ENCODE results near the gene TOP2A.

TOP2A gene

GRCh38 chr17:40417609-40418427, at the start of gene TOP2A:
Gene TOP2A, minus strand, starts transcription at chr17:40417896. Its CDS starts 105 bp downstream, at chr17:40417791.
- H3K4me1 ChIP-seq (ENCODE audit: insufficient read depth, low read length), result peaks cover 25% of the 10 kb centered on the region
- H3K9me3 ChIP-seq (ENCODE audit: control insufficient read depth, insufficient read depth, low read length), result no peaks in the 10 kb centered on the region
- H3K9ac ChIP-seq (ENCODE audit: low read depth, low read length), result peak within 1 kb of the TSS; percentile 85
- H3K36me3 ChIP-seq (ENCODE audit: insufficient read depth, low read length), result peaks cover 7% of the 10 kb centered on the region; the same call in 1 of the 2 replicates

GRCh38 chr17:40467281-40467867, 49.7 kb upstream of the TOP2A start:
- Histone ChIP-seq H3K9ac (ENCODE audit: low read depth, low read length) (no peak overlapping the region), H3K9me3 (ENCODE audit: control insufficient read depth, insufficient read depth, low read length) (no peaks in the 10 kb centered on the region), H3K36me3 (ENCODE audit: insufficient read depth, low read length) (no peaks in the 10 kb centered on the region), H3K4me1 (ENCODE audit: insufficient read depth, low read length) (peaks cover 20% of the 10 kb centered on the region)

- H3K4me1 ChIP-seq (ENCODE audit: insufficient read depth, low read length), result peaks cover 19% of the 10 kb centered on the region
- no peaks in the 10 kb centered on the region for H3K9me3 ChIP-seq (ENCODE audit: control insufficient read depth, insufficient read depth, low read length)
- H3K36me3 ChIP-seq (ENCODE audit: insufficient read depth, low read length), result no peaks in the 10 kb centered on the region
- H3K9ac ChIP-seq (ENCODE audit: low read depth, low read length), result no peak overlapping the region
Observed at GRCh38 chr17:40466298-40466971, 48.7 kb upstream of the TOP2A start.

- H3K4me1 ChIP-seq (ENCODE audit: insufficient read depth, low read length), result peaks cover 18% of the 10 kb centered on the region
- H3K36me3 ChIP-seq (ENCODE audit: insufficient read depth, low read length), result no peaks in the 10 kb centered on the region
- no peaks in the 10 kb centered on the region for H3K9me3 ChIP-seq (ENCODE audit: control insufficient read depth, insufficient read depth, low read length)
- H3K9ac ChIP-seq (ENCODE audit: low read depth, low read length), result no peak overlapping the region
Observed at GRCh38 chr17:40464392-40464855, 46.7 kb upstream of the TOP2A start.

GRCh38 chr17:40463122-40463550, 45.4 kb upstream of the TOP2A start:
- Histone ChIP-seq H3K4me1 (ENCODE audit: insufficient read depth, low read length) (peaks cover 25% of the 10 kb centered on the region), H3K9ac (ENCODE audit: low read depth, low read length) (no peak overlapping the region), H3K36me3 (ENCODE audit: insufficient read depth, low read length) (no peaks in the 10 kb centered on the region), H3K9me3 (ENCODE audit: control insufficient read depth, insufficient read depth, low read length) (no peaks in the 10 kb centered on the region)

- Histone ChIP-seq H3K4me1 (ENCODE audit: insufficient read depth, low read length) (peaks cover 31% of the 10 kb centered on the region), H3K9ac (ENCODE audit: low read depth, low read length) (no peak overlapping the region), H3K9me3 (ENCODE audit: control insufficient read depth, insufficient read depth, low read length) (no peaks in the 10 kb centered on the region), H3K36me3 (ENCODE audit: insufficient read depth, low read length) (no peaks in the 10 kb centered on the region)
Observed at GRCh38 chr17:40462343-40463121, 44.8 kb upstream of the TOP2A start.

- peaks cover 36% of the 10 kb centered on the region for H3K4me1 ChIP-seq (ENCODE audit: insufficient read depth, low read length)
- no peaks in the 10 kb centered on the region for H3K9me3 ChIP-seq (ENCODE audit: control insufficient read depth, insufficient read depth, low read length)
- H3K36me3 ChIP-seq (ENCODE audit: insufficient read depth, low read length), result peaks cover 6% of the 10 kb centered on the region; the same call in 1 of the 2 replicates
- no peak overlapping the region for H3K9ac ChIP-seq (ENCODE audit: low read depth, low read length)
Observed at GRCh38 chr17:40461732-40462342, 44.1 kb upstream of the TOP2A start.

GRCh38 chr17:40460968-40461731, 43.5 kb upstream of the TOP2A start:
- H3K4me1 ChIP-seq (ENCODE audit: insufficient read depth, low read length), result peaks cover 36% of the 10 kb centered on the region

GRCh38 chr17:40460604-40460967, 42.9 kb upstream of the TOP2A start:
- Histone ChIP-seq H3K4me1 (ENCODE audit: insufficient read depth, low read length) (peaks cover 36% of the 10 kb centered on the region), H3K9me3 (ENCODE audit: control insufficient read depth, insufficient read depth, low read length) (no peaks in the 10 kb centered on the region), H3K9ac (ENCODE audit: low read depth, low read length) (no peak overlapping the region), H3K36me3 (ENCODE audit: insufficient read depth, low read length) (peaks cover 12% of the 10 kb centered on the region)

More at GRCh38 chr17:40460968-40461731, 43.5 kb upstream of the TOP2A start:
- Histone ChIP-seq H3K9ac (ENCODE audit: low read depth, low read length) (no peak overlapping the region), H3K36me3 (ENCODE audit: insufficient read depth, low read length) (peaks cover 12% of the 10 kb centered on the region), H3K9me3 (ENCODE audit: control insufficient read depth, insufficient read depth, low read length) (no peaks in the 10 kb centered on the region)

GRCh38 chr17:40459636-40460603, 42.2 kb upstream of the TOP2A start:
- Histone ChIP-seq H3K9me3 (ENCODE audit: control insufficient read depth, insufficient read depth, low read length) (no peaks in the 10 kb centered on the region), H3K4me1 (ENCODE audit: insufficient read depth, low read length) (peaks cover 36% of the 10 kb centered on the region), H3K9ac (ENCODE audit: low read depth, low read length) (no peak overlapping the region), H3K36me3 (ENCODE audit: insufficient read depth, low read length) (peaks cover 12% of the 10 kb centered on the region)

- H3K4me1 ChIP-seq (ENCODE audit: insufficient read depth, low read length), result peaks cover 36% of the 10 kb centered on the region
- H3K9ac ChIP-seq (ENCODE audit: low read depth, low read length), result no peak overlapping the region
- peaks cover 16% of the 10 kb centered on the region for H3K36me3 ChIP-seq (ENCODE audit: insufficient read depth, low read length)
- H3K9me3 ChIP-seq (ENCODE audit: control insufficient read depth, insufficient read depth, low read length), result no peaks in the 10 kb centered on the region
Observed at GRCh38 chr17:40458851-40459482, 41.3 kb upstream of the TOP2A start.

Measured in ES-I3 (cell line).